GM19099 (cell line): ENCODE data around the gene HNF4A.

Experiments
- POLR2A ChIP-seq: IDR thresholded peaks from 3 replicates; pipeline ENCODE4 v1.6.1; 2011; ENCODE audit warnings: low read depth; ENCODE audit not compliant: insufficient read length; ENCODE audit errors: extremely low read depth

Gene HNF4A

DNA sequence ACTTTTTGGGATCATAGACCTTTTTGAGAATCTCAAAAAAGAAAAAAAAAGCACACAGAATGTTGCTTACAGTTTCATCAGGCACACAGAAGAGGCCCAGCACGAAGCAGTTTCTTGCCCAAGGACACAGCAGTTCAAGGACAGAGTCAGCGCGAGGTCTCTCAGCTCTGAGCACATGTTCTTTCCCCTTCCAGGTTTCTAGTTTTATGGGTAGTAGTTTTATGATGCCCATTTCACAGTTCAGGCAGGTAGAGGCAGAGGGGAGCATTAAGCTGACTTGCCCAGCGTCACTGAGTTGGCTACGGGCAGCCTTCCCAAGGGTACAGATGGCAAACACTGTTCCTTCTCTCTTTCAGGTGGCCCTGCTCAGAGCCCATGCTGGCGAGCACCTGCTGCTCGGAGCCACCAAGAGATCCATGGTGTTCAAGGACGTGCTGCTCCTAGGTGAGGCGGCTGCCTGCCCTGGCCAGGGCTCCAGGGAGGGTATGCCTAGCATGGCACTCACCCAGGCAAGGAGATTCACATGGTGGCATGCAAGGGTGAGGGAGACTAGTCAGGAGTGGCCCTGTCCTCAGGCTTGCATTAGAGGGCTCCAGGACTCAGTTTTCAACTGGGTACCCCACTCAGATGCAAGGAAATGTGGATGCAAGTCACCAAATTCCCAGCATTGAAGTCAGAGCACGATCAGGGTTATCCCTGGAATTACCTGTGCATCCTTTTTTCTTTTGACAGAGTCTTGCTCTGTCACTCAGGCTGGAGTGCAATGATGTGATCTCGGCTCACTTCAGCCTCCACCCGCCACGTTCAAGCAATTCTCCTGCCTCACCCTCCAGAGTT is 62.8 kb downstream of the HNF4A start:
- no peak for TF ChIP-seq POLR2A

DNA sequence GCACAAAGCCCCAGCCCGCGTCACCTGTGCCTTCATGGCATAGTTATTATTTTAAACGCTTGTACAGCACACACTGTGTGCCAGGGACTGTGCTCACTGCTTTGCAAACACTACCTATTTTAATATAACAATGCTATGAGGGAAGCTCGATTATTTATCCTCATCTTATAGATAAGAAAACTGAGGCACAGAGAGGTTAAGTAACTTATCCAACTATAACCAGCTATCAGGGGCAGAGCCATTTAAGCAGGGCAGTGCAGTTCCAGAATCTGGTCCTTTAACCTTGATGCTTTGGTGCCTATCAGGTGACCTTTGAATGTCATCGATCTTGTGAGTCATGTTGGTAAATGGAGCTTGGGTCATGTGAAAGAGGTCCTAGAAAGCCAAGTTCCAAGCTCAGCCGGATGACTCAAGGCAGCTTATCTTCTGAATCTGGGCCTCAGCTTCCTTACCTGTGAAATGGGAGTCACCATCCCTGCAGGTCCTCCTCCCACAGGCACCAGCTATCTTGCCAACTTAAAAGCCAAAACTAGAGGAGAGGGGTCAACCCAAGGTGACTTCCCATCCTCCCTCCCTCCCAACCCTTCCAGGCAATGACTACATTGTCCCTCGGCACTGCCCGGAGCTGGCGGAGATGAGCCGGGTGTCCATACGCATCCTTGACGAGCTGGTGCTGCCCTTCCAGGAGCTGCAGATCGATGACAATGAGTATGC is 63.8 kb downstream of the HNF4A start:
- no peak for TF ChIP-seq POLR2A

DNA sequence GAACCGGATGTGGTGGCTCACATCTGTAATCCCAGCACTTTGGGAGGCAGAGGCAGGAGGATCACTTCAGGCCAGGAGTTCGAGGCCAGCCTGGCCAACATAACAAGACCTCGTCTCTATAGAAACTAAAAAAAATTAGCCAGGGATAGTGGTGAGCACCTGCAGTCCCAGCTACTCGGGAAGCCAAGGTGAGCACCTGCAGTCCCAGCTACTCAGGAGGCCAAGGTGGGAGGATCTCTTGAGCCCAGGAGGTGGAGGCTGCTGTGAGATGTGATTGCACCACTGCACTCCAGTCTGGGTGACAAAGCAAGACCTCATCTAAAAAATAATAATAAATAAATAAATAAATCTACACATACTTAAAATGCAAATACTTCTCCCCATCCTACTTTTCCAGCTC is 65.0 kb downstream of the HNF4A start:
- TF ChIP-seq POLR2A, result no peak

DNA sequence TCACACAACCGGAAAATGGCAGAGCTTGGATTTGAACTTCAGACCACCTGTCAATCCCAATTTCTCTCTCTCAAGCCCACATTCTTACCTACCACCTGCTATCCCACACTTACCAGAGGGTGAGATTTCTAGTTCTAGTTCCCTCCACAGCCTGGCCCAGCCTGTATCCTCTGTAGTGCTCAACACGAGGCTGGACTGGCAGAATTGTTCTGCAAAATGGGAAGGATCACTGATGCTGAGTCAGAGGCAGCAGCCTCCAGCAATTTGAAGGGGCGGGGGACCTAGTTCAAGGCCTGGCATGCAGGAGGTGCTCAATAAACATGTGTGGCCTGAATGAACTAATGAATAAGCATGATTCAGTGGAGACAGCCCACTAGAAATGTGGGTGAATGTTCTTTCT is 66.6 kb downstream of the HNF4A start:
- no peak for TF ChIP-seq POLR2A

DNA sequence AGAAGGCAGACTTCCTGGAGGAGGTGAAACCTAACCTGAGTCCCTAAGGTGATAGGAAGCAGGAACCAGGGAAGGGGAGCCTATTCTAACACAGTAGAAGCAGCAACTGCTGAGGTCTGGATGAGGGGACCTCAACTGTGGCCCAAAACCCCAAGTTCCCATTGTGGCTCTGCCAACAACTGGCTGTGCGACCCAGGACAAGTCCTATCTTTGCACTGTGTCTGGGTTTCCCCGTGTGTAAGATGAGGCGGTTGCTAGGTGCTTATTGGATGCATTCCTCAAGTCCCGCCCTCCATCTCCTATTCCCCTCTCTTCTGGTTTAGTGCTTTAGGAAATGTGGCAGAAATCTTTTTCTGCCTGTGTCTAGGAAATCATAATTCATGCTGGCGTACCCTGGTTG is 68.0 kb downstream of the HNF4A start:
- TF ChIP-seq POLR2A, result no peak

DNA sequence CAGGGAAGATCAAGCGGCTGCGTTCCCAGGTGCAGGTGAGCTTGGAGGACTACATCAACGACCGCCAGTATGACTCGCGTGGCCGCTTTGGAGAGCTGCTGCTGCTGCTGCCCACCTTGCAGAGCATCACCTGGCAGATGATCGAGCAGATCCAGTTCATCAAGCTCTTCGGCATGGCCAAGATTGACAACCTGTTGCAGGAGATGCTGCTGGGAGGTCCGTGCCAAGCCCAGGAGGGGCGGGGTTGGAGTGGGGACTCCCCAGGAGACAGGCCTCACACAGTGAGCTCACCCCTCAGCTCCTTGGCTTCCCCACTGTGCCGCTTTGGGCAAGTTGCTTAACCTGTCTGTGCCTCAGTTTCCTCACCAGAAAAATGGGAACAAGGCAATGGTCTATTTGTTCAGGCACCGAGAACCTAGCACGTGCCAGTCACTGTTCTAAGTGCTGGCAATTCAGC is 68.6 kb downstream of the HNF4A start:
- no peak for TF ChIP-seq POLR2A

DNA sequence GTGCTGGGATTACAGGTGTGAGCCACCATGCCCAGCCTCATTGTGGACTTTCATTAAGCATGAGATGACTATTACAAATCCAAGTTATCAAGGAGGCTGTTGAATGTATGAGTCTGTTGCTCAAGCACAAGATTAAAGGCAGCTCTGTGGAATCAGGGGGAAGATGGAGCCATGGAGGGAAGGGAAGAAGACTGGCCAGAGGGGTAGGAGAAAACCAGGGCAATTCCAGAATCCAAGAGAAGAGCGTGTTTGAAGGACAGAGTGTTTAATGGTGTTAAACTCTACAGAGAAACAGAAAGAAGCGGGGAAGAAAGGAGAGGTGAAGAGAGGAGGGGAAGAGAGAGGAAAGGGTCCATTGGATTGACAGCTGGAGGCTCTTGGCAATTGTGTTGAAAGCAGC is 70.4 kb downstream of the HNF4A start:
- TF ChIP-seq POLR2A, result no peak

DNA sequence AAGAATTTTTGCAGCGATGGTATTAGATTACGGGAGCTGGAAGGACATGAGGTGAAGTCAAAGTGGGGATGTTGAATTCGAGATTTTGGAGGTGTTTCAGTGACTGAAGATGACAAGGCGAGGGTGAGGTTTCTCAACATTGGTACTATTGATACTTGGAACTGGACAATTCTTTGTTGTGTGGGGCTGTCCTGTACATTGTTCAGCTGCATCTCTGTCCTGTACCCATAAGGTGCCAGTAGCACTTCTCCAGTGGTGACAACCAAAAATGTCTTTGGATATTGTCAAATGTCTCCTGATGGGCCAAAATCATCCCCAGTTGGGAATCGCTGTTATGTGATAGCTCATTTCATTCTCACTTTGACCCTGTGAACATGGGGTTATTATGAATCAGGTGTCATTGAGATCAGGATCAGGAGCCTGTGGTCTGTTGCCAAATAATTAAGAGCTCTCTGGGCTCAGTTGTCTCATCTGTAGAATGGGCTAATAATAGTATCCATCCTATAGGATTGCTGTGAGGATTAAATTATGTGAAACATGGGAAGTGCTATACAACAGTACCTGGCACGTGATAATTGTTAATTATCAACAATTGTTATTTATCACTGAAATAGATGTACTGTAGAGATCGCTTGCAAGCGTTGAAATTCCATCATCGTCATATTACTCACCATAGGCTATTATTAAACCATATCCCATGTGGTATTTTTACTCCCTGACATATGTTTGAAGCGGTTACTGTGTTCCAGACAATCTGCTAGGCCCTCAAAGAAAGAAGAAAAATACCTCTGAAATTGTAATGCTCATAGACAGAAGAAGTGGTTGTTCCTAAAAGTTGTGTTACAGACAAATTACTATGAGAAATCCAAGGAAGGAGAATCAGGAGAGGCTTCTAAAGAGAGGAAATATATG is 71.6 kb downstream of the HNF4A start:
- no peak for TF ChIP-seq POLR2A

DNA sequence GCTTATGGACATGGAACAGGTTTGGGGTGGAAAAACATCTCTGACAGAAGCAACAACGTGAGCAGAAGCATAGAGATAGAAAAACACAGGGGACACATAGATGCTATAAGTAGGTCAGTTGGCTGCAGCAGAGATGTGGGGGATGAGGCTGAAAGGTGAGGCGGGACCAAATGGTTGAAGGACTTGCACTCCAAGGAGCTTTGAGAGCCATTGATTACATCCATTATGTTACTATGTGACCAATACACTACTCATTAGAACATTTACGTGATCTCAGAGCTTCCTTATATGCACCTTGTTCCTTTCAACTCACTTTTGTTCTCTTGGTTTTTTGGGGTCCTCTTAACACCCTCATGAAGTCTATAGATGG is 72.3 kb downstream of the HNF4A start:
- TF ChIP-seq POLR2A, result no peak

DNA sequence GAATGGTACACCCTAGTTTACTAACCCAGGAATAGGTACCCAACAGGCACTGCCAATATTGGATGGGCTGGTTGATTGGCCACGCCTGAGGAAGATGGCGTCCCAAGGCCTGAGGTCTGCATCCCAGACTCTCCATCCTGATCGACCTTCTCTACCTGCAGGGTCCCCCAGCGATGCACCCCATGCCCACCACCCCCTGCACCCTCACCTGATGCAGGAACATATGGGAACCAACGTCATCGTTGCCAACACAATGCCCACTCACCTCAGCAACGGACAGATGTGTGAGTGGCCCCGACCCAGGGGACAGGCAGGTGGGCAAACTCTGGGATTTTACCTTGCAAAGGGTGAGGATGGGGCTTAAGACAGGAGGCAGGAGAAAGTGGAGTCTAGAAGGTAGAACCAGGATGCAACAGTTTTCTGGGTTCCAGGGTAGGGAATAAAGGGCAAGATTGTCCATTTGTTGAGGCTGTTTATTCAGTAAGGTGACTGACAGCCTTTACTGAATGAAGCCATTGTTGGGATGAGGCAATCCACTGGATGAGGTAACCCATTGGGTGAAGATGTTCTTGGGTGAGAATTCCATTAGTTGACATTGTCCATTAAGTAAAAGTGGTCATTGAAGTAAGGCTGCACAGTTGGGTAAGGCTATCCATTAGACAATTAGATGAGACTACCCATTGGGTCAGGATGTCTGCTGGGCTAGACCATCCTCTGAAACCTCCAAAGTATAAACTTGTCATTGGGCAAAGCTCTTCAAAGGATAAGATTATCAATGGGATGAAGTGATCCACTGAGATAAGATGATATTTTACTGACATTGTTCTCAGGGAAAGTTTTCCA is 72.9 kb downstream of the HNF4A start:
- no peak for TF ChIP-seq POLR2A

DNA sequence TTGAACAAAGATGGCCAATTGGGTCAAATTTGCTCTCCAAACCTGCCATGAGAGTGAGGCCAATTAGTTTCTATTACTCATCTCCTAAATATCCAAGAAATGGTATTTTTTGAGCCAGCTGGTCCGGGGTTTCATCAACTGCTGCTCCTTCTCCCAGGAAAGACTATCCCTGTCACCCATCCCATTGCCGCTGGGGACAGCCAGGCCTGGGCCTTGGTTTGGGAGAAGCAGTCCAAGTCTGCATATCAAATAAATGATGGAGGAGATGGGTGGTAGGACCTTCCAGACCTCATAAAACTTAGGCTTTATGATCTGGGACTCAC is 73.5 kb downstream of the HNF4A start:
- TF ChIP-seq POLR2A, result no peak

DNA sequence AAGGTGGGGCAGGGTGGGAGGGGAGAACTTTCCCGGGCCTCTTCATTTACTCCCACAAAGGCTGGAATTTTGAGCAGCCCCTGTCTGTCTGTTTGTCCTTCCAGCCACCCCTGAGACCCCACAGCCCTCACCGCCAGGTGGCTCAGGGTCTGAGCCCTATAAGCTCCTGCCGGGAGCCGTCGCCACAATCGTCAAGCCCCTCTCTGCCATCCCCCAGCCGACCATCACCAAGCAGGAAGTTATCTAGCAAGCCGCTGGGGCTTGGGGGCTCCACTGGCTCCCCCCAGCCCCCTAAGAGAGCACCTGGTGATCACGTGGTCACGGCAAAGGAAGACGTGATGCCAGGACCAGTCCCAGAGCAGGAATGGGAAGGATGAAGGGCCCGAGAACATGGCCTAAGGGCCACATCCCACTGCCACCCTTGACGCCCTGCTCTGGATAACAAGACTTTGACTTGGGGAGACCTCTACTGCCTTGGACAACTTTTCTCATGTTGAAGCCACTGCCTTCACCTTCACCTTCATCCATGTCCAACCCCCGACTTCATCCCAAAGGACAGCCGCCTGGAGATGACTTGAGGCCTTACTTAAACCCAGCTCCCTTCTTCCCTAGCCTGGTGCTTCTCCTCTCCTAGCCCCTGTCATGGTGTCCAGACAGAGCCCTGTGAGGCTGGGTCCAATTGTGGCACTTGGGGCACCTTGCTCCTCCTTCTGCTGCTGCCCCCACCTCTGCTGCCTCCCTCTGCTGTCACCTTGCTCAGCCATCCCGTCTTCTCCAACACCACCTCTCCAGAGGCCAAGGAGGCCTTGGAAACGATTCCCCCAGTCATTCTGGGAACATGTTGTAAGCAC is 74.1 kb downstream of the HNF4A start:
- no peak for TF ChIP-seq POLR2A

DNA sequence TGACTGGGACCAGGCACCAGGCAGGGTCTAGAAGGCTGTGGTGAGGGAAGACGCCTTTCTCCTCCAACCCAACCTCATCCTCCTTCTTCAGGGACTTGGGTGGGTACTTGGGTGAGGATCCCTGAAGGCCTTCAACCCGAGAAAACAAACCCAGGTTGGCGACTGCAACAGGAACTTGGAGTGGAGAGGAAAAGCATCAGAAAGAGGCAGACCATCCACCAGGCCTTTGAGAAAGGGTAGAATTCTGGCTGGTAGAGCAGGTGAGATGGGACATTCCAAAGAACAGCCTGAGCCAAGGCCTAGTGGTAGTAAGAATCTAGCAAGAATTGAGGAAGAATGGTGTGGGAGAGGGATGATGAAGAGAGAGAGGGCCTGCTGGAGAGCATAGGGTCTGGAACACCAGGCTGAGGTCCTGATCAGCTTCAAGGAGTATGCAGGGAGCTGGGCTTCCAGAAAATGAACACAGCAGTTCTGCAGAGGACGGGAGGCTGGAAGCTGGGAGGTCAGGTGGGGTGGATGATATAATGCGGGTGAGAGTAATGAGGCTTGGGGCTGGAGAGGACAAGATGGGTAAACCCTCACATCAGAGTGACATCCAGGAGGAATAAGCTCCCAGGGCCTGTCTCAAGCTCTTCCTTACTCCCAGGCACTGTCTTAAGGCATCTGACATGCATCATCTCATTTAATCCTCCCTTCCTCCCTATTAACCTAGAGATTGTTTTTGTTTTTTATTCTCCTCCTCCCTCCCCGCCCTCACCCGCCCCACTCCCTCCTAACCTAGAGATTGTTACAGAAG is 75.0 kb downstream of the HNF4A start:
- no peak for TF ChIP-seq POLR2A

DNA sequence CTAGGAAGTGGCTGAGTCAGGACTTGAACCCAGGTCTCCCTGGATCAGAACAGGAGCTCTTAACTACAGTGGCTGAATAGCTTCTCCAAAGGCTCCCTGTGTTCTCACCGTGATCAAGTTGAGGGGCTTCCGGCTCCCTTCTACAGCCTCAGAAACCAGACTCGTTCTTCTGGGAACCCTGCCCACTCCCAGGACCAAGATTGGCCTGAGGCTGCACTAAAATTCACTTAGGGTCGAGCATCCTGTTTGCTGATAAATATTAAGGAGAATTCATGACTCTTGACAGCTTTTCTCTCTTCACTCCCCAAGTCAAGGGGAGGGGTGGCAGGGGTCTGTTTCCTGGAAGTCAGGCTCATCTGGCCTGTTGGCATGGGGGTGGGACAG is 75.6 kb downstream of the HNF4A start:
- no peak for TF ChIP-seq POLR2A
